Purkinje cell (primary cell): Measurements from ENCODE around the gene MECR. TPM values are rescaled to one million over a fixed set of nuclear protein-coding genes. Genes with fewer than 3 reads are reported as not detected.

ENCODE experiments used
- polyA plus RNA-seq: library from polyadenylated mRNA; unstranded; fragments of >200 nt; fragmentation: Nextera tagmentation; gene quantifications from 2 replicates; pipeline ENCODE4 v1.2.1, GENCODE V29; 2014

Gene MECR
- 34.1 and 38.2 TPM in 2 replicates for polyA plus RNA-seq

GRCh38 chr1:29230553-29231378, at the start of gene MECR:
TSS of gene MECR (minus strand) at chr1:29230934. CDS start at chr1:29230906, 28 bp downstream.

GRCh38 chr1:29235955-29236711, 5.4 kb upstream of the MECR start, which contains the start of gene PTPRU:
TSS of gene PTPRU (plus strand) at chr1:29236522. CDS start at chr1:29236645, 123 bp downstream.

GRCh38 chr1:29181413-29182225, 49.1 kb downstream of the MECR start, which contains the start of gene SRSF4:
TSS of gene SRSF4 (minus strand) at chr1:29181900. CDS start at chr1:29181752, 148 bp downstream.

Other genes starting within 250 kb of the MECR start
- 18.4 and 25.8 TPM in 2 replicates for gene TMEM200B, start 107.0 kb downstream of the MECR start, polyA plus RNA-seq
- 13.2 and 16.8 TPM in 2 replicates for gene SRSF4, start 49.0 kb downstream of the MECR start, polyA plus RNA-seq
- gene PTPRU, start 5.6 kb upstream of the MECR start, polyA plus RNA-seq = 0.16 TPM in 1 of 2 replicates, not detected in the other